HEK293 (cell line): ENCODE measurements around the gene MALT1.

Experiments
- REST ChIP-seq: fragments of 450-650 bp; formaldehyde crosslinking; IDR thresholded peaks from 2 replicates; pipeline ENCODE4 v1.5.1; 2016; ENCODE audit warnings: missing biosample characterization, missing genetic modification characterization
- SP2 ChIP-seq: fragments of 450-650 bp; formaldehyde crosslinking; IDR thresholded peaks from 2 replicates; pipeline ENCODE4 v1.5.1; 2016; ENCODE audit warnings: missing biosample characterization, missing genetic modification characterization
- YY1 ChIP-seq: fragments of 450-650 bp; formaldehyde crosslinking; IDR thresholded peaks from 2 replicates; pipeline ENCODE4 v1.5.1; 2018; ENCODE audit warnings: missing biosample characterization, missing genetic modification characterization
- YY2 ChIP-seq: fragments of 450-650 bp; formaldehyde crosslinking; IDR thresholded peaks from 2 replicates; pipeline ENCODE4 v1.5.1; 2016; ENCODE audit warnings: missing biosample characterization, missing genetic modification characterization
- ZNF155 ChIP-seq: fragments of 450-650 bp; formaldehyde crosslinking; IDR thresholded peaks from 2 replicates; pipeline ENCODE4 v1.5.1; 2016; ENCODE audit warnings: missing biosample characterization, missing genetic modification characterization
- ZNF24 ChIP-seq: fragments of 450-650 bp; formaldehyde crosslinking; IDR thresholded peaks from 2 replicates; pipeline ENCODE4 v1.5.1; 2016; ENCODE audit warnings: missing biosample characterization, missing genetic modification characterization
- ZNF274 ChIP-seq, 2 experiments: fragments of 200-500 bp in 1 of 2; fragments of 450-650 bp in 1 of 2; sonication (Bioruptor generic) in 1 of 2; formaldehyde crosslinking in 1 of 2; IDR thresholded peaks; 2 replicates each; pipeline versions ENCODE4 v1.5.1 to v1.6.1; 2014 to 2016; ENCODE audit warnings: borderline replicate concordance in 1 of 2, inconsistent platforms in 1 of 2, low read length in 1 of 2, missing biosample characterization in 1 of 2, missing genetic modification characterization in 1 of 2
- ZNF280C ChIP-seq: fragments of 450-650 bp; formaldehyde crosslinking; IDR thresholded peaks from 2 replicates; pipeline ENCODE4 v1.5.1; 2016; ENCODE audit warnings: missing biosample characterization, missing genetic modification characterization
- ZNF292 ChIP-seq: fragments of 450-650 bp; formaldehyde crosslinking; IDR thresholded peaks from 2 replicates; pipeline ENCODE4 v1.5.1; 2016; ENCODE audit warnings: low read depth, missing biosample characterization, missing genetic modification characterization, borderline replicate concordance
- ZNF394 ChIP-seq: fragments of 450-650 bp; formaldehyde crosslinking; IDR thresholded peaks from 2 replicates; pipeline ENCODE4 v1.5.1; 2016; ENCODE audit warnings: missing biosample characterization, missing genetic modification characterization, mild to moderate bottlenecking, moderate library complexity, borderline replicate concordance
- ZNF521 ChIP-seq: fragments of 450-650 bp; formaldehyde crosslinking; IDR thresholded peaks from 2 replicates; pipeline ENCODE4 v1.5.1; 2017; ENCODE audit warnings: missing biosample characterization, mild to moderate bottlenecking, missing genetic modification characterization
- ZNF792 ChIP-seq: fragments of 450-650 bp; formaldehyde crosslinking; IDR thresholded peaks from 2 replicates; pipeline ENCODE4 v1.5.1; 2016; ENCODE audit warnings: missing biosample characterization, missing genetic modification characterization
- TF ChIP-seq, protein P1 (sequence below): fragments of 450-650 bp; formaldehyde crosslinking; IDR thresholded peaks from 2 replicates; pipeline ENCODE4 v1.5.1; 2016; ENCODE audit warnings: missing biosample characterization, missing genetic modification characterization
- TF ChIP-seq, protein P2 (sequence below): fragments of 450-650 bp; formaldehyde crosslinking; IDR thresholded peaks from 2 replicates; pipeline ENCODE4 v1.5.1; 2016; ENCODE audit warnings: missing biosample characterization, missing genetic modification characterization

DNA sequence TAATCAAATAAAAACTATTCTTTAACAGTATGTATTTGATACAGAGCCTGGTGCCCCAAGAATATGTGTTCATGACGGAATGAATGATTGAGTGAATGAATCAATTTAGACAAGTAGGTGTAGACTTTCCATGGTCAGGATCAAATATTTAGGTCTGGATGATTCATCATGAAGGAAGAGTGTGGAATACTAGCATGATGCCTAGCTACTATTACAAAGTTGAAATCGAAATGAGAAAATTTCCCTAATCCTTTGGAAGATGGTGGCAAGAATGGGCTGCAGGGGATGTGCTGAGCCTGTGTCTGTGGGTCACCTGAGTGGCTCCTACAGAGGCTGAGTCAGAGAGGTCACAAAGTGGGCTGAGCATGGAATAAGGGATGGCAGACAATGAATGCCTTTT, 3.1 kb upstream of the MALT1 start:
- TF ChIP-seq, protein P1, sequence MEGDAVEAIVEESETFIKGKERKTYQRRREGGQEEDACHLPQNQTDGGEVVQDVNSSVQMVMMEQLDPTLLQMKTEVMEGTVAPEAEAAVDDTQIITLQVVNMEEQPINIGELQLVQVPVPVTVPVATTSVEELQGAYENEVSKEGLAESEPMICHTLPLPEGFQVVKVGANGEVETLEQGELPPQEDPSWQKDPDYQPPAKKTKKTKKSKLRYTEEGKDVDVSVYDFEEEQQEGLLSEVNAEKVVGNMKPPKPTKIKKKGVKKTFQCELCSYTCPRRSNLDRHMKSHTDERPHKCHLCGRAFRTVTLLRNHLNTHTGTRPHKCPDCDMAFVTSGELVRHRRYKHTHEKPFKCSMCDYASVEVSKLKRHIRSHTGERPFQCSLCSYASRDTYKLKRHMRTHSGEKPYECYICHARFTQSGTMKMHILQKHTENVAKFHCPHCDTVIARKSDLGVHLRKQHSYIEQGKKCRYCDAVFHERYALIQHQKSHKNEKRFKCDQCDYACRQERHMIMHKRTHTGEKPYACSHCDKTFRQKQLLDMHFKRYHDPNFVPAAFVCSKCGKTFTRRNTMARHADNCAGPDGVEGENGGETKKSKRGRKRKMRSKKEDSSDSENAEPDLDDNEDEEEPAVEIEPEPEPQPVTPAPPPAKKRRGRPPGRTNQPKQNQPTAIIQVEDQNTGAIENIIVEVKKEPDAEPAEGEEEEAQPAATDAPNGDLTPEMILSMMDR (tag by site-specific recombination), result no peak
- no peak for TF ChIP-seq ZNF292
- TF ChIP-seq YY2 (tag by site-specific recombination), result no peak
- TF ChIP-seq ZNF274 (IDR thresholded peaks at IDR 0.05; ENCODE audit: low read length), result no peak
- TF ChIP-seq ZNF274 (tag by site-specific recombination; IDR thresholded peaks at IDR 0.05; ENCODE audit: borderline replicate concordance), result no peak
- TF ChIP-seq YY1, result no peak
- TF ChIP-seq, protein P2, sequence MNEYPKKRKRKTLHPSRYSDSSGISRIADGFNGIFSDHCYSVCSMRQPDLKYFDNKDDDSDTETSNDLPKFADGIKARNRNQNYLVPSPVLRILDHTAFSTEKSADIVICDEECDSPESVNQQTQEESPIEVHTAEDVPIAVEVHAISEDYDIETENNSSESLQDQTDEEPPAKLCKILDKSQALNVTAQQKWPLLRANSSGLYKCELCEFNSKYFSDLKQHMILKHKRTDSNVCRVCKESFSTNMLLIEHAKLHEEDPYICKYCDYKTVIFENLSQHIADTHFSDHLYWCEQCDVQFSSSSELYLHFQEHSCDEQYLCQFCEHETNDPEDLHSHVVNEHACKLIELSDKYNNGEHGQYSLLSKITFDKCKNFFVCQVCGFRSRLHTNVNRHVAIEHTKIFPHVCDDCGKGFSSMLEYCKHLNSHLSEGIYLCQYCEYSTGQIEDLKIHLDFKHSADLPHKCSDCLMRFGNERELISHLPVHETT (tag by site-specific recombination), result no peak
- no peak for TF ChIP-seq REST (tag by site-specific recombination)
- no peak for TF ChIP-seq ZNF521 (tag by site-specific recombination)
- TF ChIP-seq ZNF155, result no peak
- no peak for TF ChIP-seq ZNF394
- TF ChIP-seq ZNF280C (tag by site-specific recombination), result no peak
- TF ChIP-seq ZNF24 (tag by site-specific recombination), result no peak
- no peak for TF ChIP-seq SP2 (tag by site-specific recombination)
- no peak for TF ChIP-seq ZNF792 (tag by site-specific recombination)
